Mucosa of descending colon (tissue), 3 donors: ENCODE data around the gene TEX9. TPM values are rescaled to one million over a fixed set of nuclear protein-coding genes. Genes with fewer than 3 reads are reported as not detected.

Experiments
- ATAC-seq: fragments of 200-7000 bp; cut with Tn5 transposase; one replicate; pipeline ENCODE4 v1.9.1; 2020; ENCODE audit warnings: mild to moderate bottlenecking, moderate library complexity
- DNase-seq, 3 donors: peaks; one replicate each; pipeline ENCODE4 v3.0.0-alpha.2; 2020
- H3K36me3 ChIP-seq: fragments of 200-600 bp; one replicate; pipeline ENCODE4 v1.8.0; 2021; ENCODE audit warnings: low read depth, mild to moderate bottlenecking
- H3K4me1 ChIP-seq: fragments of 200-600 bp; one replicate; pipeline ENCODE4 v1.8.0; 2021; ENCODE audit warnings: low read depth, mild to moderate bottlenecking
- H3K4me3 ChIP-seq: fragments of 200-600 bp; one replicate; pipeline ENCODE4 v1.8.0; 2021; ENCODE audit warnings: mild to moderate bottlenecking
- H3K9me3 ChIP-seq: fragments of 200-600 bp; one replicate; pipeline ENCODE4 v1.8.0; 2021; ENCODE audit warnings: mild to moderate bottlenecking
- CTCF ChIP-seq: fragments of 200-600 bp; IDR thresholded peaks from one replicate; pipeline ENCODE4 v1.8.0; 2022; ENCODE audit warnings: antibody characterized with exemption, mild to moderate bottlenecking
- intact Hi-C, 2 donors: fragments of 100-400 bp; cut with DNase I in 1 of 2; cut with micrococcal nuclease in 1 of 2; formaldehyde crosslinking; loops; one replicate each; pipeline versions ENCODE4 v1.11.0 to v1.11.1; 2022; cut with DNase I, micrococcal nuclease
- total RNA-seq, 3 donors: library from RNA; stranded (reverse); fragmentation: NEBNext Ultra II Directional in 2 of 3; extraction: Animal tissue kit (Norgen Biotek cat#: 25700) in 2 of 3; gene quantifications; one replicate each; pipeline versions ENCODE4 v1.2.1 to v1.2.4, GENCODE V29; 2021 to 2023
- donor health status: DM: no; HTN: no; CAD: no; lungs with moderate emphysema.
- donor health status: DM: no; HTN: no; CAD: no.
- donor health status: DM: no; HTN: yes; CAD: no.

Gene TEX9
- total RNA-seq, 3 donors from 2014 or later = 5.7 to 10.6 (median 7.8) TPM

GRCh38 chr15:56351957-56352506, 13.2 kb upstream of the TEX9 start:
- intact Hi-C loops = no loop called here
- Histone ChIP-seq H3K4me1 (no peaks in the 10 kb centered on the region), H3K4me3 (no peak overlapping the region), H3K36me3 (no peaks in the 10 kb centered on the region), H3K9me3 (no peaks in the 10 kb centered on the region)
- no peak for ATAC-seq
- DNase-seq = no peak
- no peak for TF ChIP-seq CTCF

- intact Hi-C loops = no loop called here
- Histone ChIP-seq H3K36me3 (no peaks in the 10 kb centered on the region), H3K4me3 (no peak overlapping the region), H3K4me1 (no peaks in the 10 kb centered on the region), H3K9me3 (no peaks in the 10 kb centered on the region)
- no peak for TF ChIP-seq CTCF
- DNase-seq = no peak
- no peak for ATAC-seq
Observed at GRCh38 chr15:56353119-56353518, 12.1 kb upstream of the TEX9 start.

- DNase-seq = no peak
- no peak for ATAC-seq
- no peak for TF ChIP-seq CTCF
- Histone ChIP-seq H3K4me1 (no peaks in the 10 kb centered on the region), H3K4me3 (no peak overlapping the region), H3K36me3 (no peaks in the 10 kb centered on the region), H3K9me3 (no peaks in the 10 kb centered on the region)
- intact Hi-C loops = no loop called here
Observed at GRCh38 chr15:56353740-56354139, 11.5 kb upstream of the TEX9 start.

- no peak for ATAC-seq
- H3K36me3 ChIP-seq = no peaks in the 10 kb centered on the region
- intact Hi-C loops = no loop called here
- no peak for TF ChIP-seq CTCF
- no peaks in the 10 kb centered on the region for H3K4me1 ChIP-seq
- H3K4me3 ChIP-seq = no peak overlapping the region
- DNase-seq = no peak
- H3K9me3 ChIP-seq = no peaks in the 10 kb centered on the region
Observed at GRCh38 chr15:56356616-56357015, 8.6 kb upstream of the TEX9 start.

- no peak for TF ChIP-seq CTCF
- ATAC-seq (no peak), DNase-seq (no peak)
Observed at GRCh38 chr15:56358604-56359003, 6.6 kb upstream of the TEX9 start.

GRCh38 chr15:56361987-56362386, 3.2 kb upstream of the TEX9 start:
- TF ChIP-seq CTCF = no peak
- Histone ChIP-seq H3K36me3 (no peaks in the 10 kb centered on the region), H3K9me3 (no peaks in the 10 kb centered on the region), H3K4me1 (peaks cover 10% of the 10 kb centered on the region), H3K4me3 (no peak overlapping the region)
- intact Hi-C loops = no loop called here
- ATAC-seq = no peak
- no peak for DNase-seq

More at GRCh38 chr15:56358604-56359003, 6.6 kb upstream of the TEX9 start:
- H3K9me3 ChIP-seq = no peaks in the 10 kb centered on the region
- intact Hi-C loops = no loop called here
- no peak overlapping the region for H3K4me3 ChIP-seq
- H3K4me1 ChIP-seq = no peaks in the 10 kb centered on the region
- no peaks in the 10 kb centered on the region for H3K36me3 ChIP-seq
